ENCODE measurements around the gene DYNLT2B. TPM values are rescaled to one million over a fixed set of nuclear protein-coding genes. Genes with fewer than 3 reads are reported as not detected.

The DYNLT2B gene

Small RNAs within 50 kb of the gene (small RNA-seq; reads per million reads assigned to genes)
- gene AC069257.2 (not detected), gene RNU6-910P (0.49 reads per million)
